ENCODE measurements around the gene TMEM108.

The TMEM108 gene

GRCh38 chr3:133329626-133330025 lies 291.4 kb downstream of the TMEM108 start:
- TF ChIP-seq HIC1 (tag by site-specific recombination; IDR thresholded peaks at IDR 0.05), result no peak
- TF ChIP-seq ZNF777 (tag by site-specific recombination; IDR thresholded peaks at IDR 0.05; ENCODE audit: borderline replicate concordance), result no peak
- no peak for TF ChIP-seq SCRT2 (tag by site-specific recombination; IDR thresholded peaks at IDR 0.05)
- no peak for TF ChIP-seq ZNF843 (tag by site-specific recombination; IDR thresholded peaks at IDR 0.05)
- TF ChIP-seq ZNF529 (tag by site-specific recombination; IDR thresholded peaks at IDR 0.05; ENCODE audit: insufficient replicate concordance), result no peak
- no peak for TF ChIP-seq ZNF48 (tag by site-specific recombination; IDR thresholded peaks at IDR 0.05)
- no peak for TF ChIP-seq ZNF184 (tag by site-specific recombination; IDR thresholded peaks at IDR 0.05)
- TF ChIP-seq ZNF121 (tag by site-specific recombination; IDR thresholded peaks at IDR 0.05), result no peak
- no peak for TF ChIP-seq SALL2 (tag by site-specific recombination; IDR thresholded peaks at IDR 0.05; ENCODE audit: borderline replicate concordance)
- TF ChIP-seq ZNF37A (tag by site-specific recombination; IDR thresholded peaks at IDR 0.05), result no peak
- no peak for TF ChIP-seq ZNF707 (tag by site-specific recombination; IDR thresholded peaks at IDR 0.05)
- no peak for TF ChIP-seq ZNF2 (tag by site-specific recombination; IDR thresholded peaks at IDR 0.05)
- no peak for TF ChIP-seq ZNF514 (tag by site-specific recombination; IDR thresholded peaks at IDR 0.05)
- TF ChIP-seq ZNF747 (tag by site-specific recombination; IDR thresholded peaks at IDR 0.05), result no peak
- TF ChIP-seq ZNF768 (tag by site-specific recombination; IDR thresholded peaks at IDR 0.05), result no peak
- no peak for TF ChIP-seq TCF7L2 (IDR thresholded peaks at IDR 0.05; ENCODE audit: borderline replicate concordance, low read depth, low read length)
- no peak for TF ChIP-seq YY1 (tag by site-specific recombination; IDR thresholded peaks at IDR 0.05)
- TF ChIP-seq ZNF302 (tag by site-specific recombination; IDR thresholded peaks at IDR 0.05; ENCODE audit: low read depth), result no peak
- no peak for TF ChIP-seq ZNF639 (tag by site-specific recombination; IDR thresholded peaks at IDR 0.05)
- TF ChIP-seq ZNF629 (tag by site-specific recombination; IDR thresholded peaks at IDR 0.05), result no peak
- ChIA-PET CTCF (interaction anchor here (1.4 kb wide), 1 partner anchor 289 kb away, joined by 5 read pairs; no protein-coding TSS in a partner anchor), POLR2A (no interaction called here)
- Histone ChIP-seq H3K27ac (ENCODE audit: extremely low read depth, low read depth, low read length) (no peak overlapping the region), H3K36me3 (ENCODE audit: control insufficient read depth in 2 of 2, insufficient read depth in 1 of 2, low read length in 2 of 2) (no peaks in the 10 kb centered on the region), H3K9me3 (ENCODE audit: control insufficient read depth, insufficient read depth, low read depth, low read length) (no peaks in the 10 kb centered on the region), H3K4me3 (ENCODE audit: low read depth, low read length) (no peak overlapping the region), H3K4me1 (ENCODE audit: control insufficient read depth, insufficient read depth, low read length) (peaks cover 5% of the 10 kb centered on the region; the same call in 1 of the 2 replicates)

- TF ChIP-seq ZIC2 (tag by site-specific recombination; IDR thresholded peaks at IDR 0.05) (peak; percentile 50), ZBTB8A (tag by site-specific recombination; IDR thresholded peaks at IDR 0.05) (no peak), ZSCAN30 (tag by site-specific recombination; IDR thresholded peaks at IDR 0.05) (no peak)
- Histone ChIP-seq H3K27ac (ENCODE audit: extremely low read depth, low read depth, low read length) (no peak overlapping the region), H3K4me1 (ENCODE audit: control insufficient read depth, insufficient read depth, low read length) (peaks cover 5% of the 10 kb centered on the region; the same call in 1 of the 2 replicates), H3K36me3 (ENCODE audit: control insufficient read depth in 2 of 2, insufficient read depth in 1 of 2, low read length in 2 of 2) (no peaks in the 10 kb centered on the region), H3K4me3 (ENCODE audit: low read depth, low read length) (no peak overlapping the region), H3K9me3 (ENCODE audit: control insufficient read depth, insufficient read depth, low read depth, low read length) (no peaks in the 10 kb centered on the region)
- ChIA-PET POLR2A (no interaction called here), CTCF (interaction anchor here (1.4 kb wide), 1 partner anchor 289 kb away, joined by 5 read pairs; no protein-coding TSS in a partner anchor)
Observed at GRCh38 chr3:133330065-133330464, 291.9 kb downstream of the TMEM108 start.

Data from HEK293 (cell line).